ENCODE results near the gene OR2T27. TPM values are rescaled to one million over a fixed set of nuclear protein-coding genes. Genes with fewer than 3 reads are reported as not detected.
"Not testable (repeated sequence)": the region's sequence is repeated elsewhere in the genome, so short reads cannot be mapped to it uniquely, and the experiment has no call there.

The OR2T27 gene
- not detected in 2 replicates for total RNA-seq
- not detected in 2 replicates for polyA plus RNA-seq
- polyA plus RNA-seq (2011; cell fraction: cytosol; rRNA removed) = not detected in 2 replicates
- not detected in 2 replicates for polyA plus RNA-seq (2011; cell fraction: nucleus; rRNA removed)
- not detected in 2 replicates for polyA plus RNA-seq (2012)
- polyA minus RNA-seq = not detected in 2 replicates
- polyA minus RNA-seq (2011; cell fraction: cytosol; rRNA and poly(A)+ RNA removed) = not detected
- polyA minus RNA-seq (2011; cell fraction: nucleus; rRNA and poly(A)+ RNA removed) = not detected in 2 replicates
- not detected for Bru-seq, nascent RNA
- not detected for BruChase-seq, experiment 1, labeled RNA remaining after a 6-hour chase
- not detected for BruChase-seq, experiment 2, labeled RNA remaining after a 2-hour chase
- long read RNA-seq = 0 reads

- intact Hi-C loops (cut with micrococcal nuclease); POLR2A ChIA-PET; FAIRE-seq; CTCF ChIA-PET; H3K9me3 ChIP-seq (replicated peaks; ENCODE audit: control insufficient read depth, insufficient read depth, low read length); H3K27me3 ChIP-seq (ENCODE audit: control insufficient read depth in 2 of 2, insufficient read depth in 2 of 2, low read length in 2 of 2); DNase-seq (ENCODE audit: low read depth, low spot score); H3K36me3 ChIP-seq (ENCODE audit: control insufficient read depth in 2 of 2, extremely low read depth in 1 of 2, insufficient read depth in 2 of 2, low read length in 2 of 2); H3K4me3 ChIP-seq (replicated peaks in 1 of 3; ENCODE audit: insufficient read depth in 1 of 3, low read depth in 1 of 3, low read length in 3 of 3); H3K27ac ChIP-seq (ENCODE audit: insufficient read depth, low read depth, low read length); H3K9ac ChIP-seq (replicated peaks; ENCODE audit: extremely low read depth, insufficient read depth, low read length); H3K79me2 ChIP-seq (ENCODE audit: control insufficient read depth, insufficient read depth, low read length); H3K4me1 ChIP-seq (ENCODE audit: control insufficient read depth, extremely low read depth, insufficient read depth, low read length); H2AFZ ChIP-seq (ENCODE audit: low read depth, low read length); H3K4me2 ChIP-seq (ENCODE audit: insufficient read depth, low read length); H4K20me1 ChIP-seq (replicated peaks; ENCODE audit: control insufficient read depth, extremely low read depth, insufficient read depth, low read length); H3K9me1 ChIP-seq (replicated peaks; ENCODE audit: control insufficient read depth, extremely low read depth, insufficient read depth, low read length); BruUV-seq (replicated peaks); dilution Hi-C loops (cut with MboI; ENCODE audit: extremely low pct_ligation_motif_present, low sequenced_read_pairs): not testable (repeated sequence)
Measured at GRCh38 chr1:248655354-248655753, at the start of gene OR2T27. OR2T27 (minus strand) TSS chr1:248655528; CDS start chr1:248650884, 4,644 bp downstream.

GRCh38 chr1:248704606-248705005 lies 49.3 kb upstream of the OR2T27 start:
- BruUV-seq (replicated peaks) = no TSS peak
- Histone ChIP-seq H3K9me3 (replicated peaks; ENCODE audit: control insufficient read depth, insufficient read depth, low read length) (no peaks in the 10 kb centered on the region), H3K9me1 (replicated peaks; ENCODE audit: control insufficient read depth, extremely low read depth, insufficient read depth, low read length) (no peaks in the 10 kb centered on the region), H3K4me2 (ENCODE audit: insufficient read depth, low read length) (no peak overlapping the region), H3K27me3 (ENCODE audit: control insufficient read depth in 2 of 2, insufficient read depth in 2 of 2, low read length in 2 of 2) (no peaks in the 10 kb centered on the region), H3K4me1 (ENCODE audit: control insufficient read depth, extremely low read depth, insufficient read depth, low read length) (no peaks in the 10 kb centered on the region), H3K4me3 (replicated peaks in 1 of 3; ENCODE audit: insufficient read depth in 1 of 3, low read depth in 1 of 3, low read length in 3 of 3) (no peak overlapping the region), H2AFZ (ENCODE audit: low read depth, low read length) (no peak overlapping the region), H4K20me1 (replicated peaks; ENCODE audit: control insufficient read depth, extremely low read depth, insufficient read depth, low read length) (no peaks in the 10 kb centered on the region), H3K27ac (ENCODE audit: insufficient read depth, low read depth, low read length) (no peak overlapping the region), H3K79me2 (ENCODE audit: control insufficient read depth, insufficient read depth, low read length) (no peaks in the 10 kb centered on the region), H3K9ac (replicated peaks; ENCODE audit: extremely low read depth, insufficient read depth, low read length) (no peak overlapping the region), H3K36me3 (ENCODE audit: control insufficient read depth in 2 of 2, extremely low read depth in 1 of 2, insufficient read depth in 2 of 2, low read length in 2 of 2) (no peaks in the 10 kb centered on the region)
- POLR2A ChIA-PET = no interaction called here
- intact Hi-C loops (cut with micrococcal nuclease) = no loop called here
- TF ChIP-seq MYC (IDR thresholded peaks at IDR 0.05; ENCODE audit: low read depth, low read length) = no peak
- no peak for TF ChIP-seq GATA2 (IDR thresholded peaks at IDR 0.05; ENCODE audit: insufficient read depth, insufficient read length, low read depth, low read length)
- TF ChIP-seq EZH2 (IDR thresholded peaks at IDR 0.05; ENCODE audit: borderline replicate concordance, low read depth, low read length, severe bottlenecking) = no peak
- dilution Hi-C loops (cut with MboI; ENCODE audit: extremely low pct_ligation_motif_present, low sequenced_read_pairs) = no loop called here
- CTCF ChIA-PET = no interaction called here
- FAIRE-seq = no peak
- DNase-seq (ENCODE audit: low read depth, low spot score) = no peak
